SK-N-SH treated with all-trans-retinoic acid at 6 μM for 48 hours (cell line): ENCODE measurements around the gene RBM18.

Source experiments
- CREB5 ChIP-seq: fragments of 250-450 bp; sonication (Bioruptor Pico); IDR thresholded peaks from 2 replicates; pipeline ENCODE4 v1.5.1; 2020; ENCODE audit warnings: low read depth, mild to moderate bottlenecking, moderate library complexity
- CSDC2 ChIP-seq: fragments of 250-450 bp; sonication (Bioruptor Pico); IDR thresholded peaks from 2 replicates; pipeline ENCODE4 v1.5.0; 2020; ENCODE audit warnings: mild to moderate bottlenecking, moderate library complexity
- CSRNP3 ChIP-seq: fragments of 250-450 bp; sonication (Bioruptor Pico); IDR thresholded peaks from 2 replicates; pipeline ENCODE4 v1.5.1; 2021; ENCODE audit warnings: mild to moderate bottlenecking, moderate library complexity
- ESRRG ChIP-seq: fragments of 250-450 bp; sonication (Bioruptor Pico); IDR thresholded peaks from 2 replicates; pipeline ENCODE4 v1.6.1; 2021; ENCODE audit warnings: mild to moderate bottlenecking
- GLIS3 ChIP-seq: fragments of 250-450 bp; sonication (Bioruptor Pico); IDR thresholded peaks from 2 replicates; pipeline ENCODE4 v1.5.0; 2020; ENCODE audit warnings: mild to moderate bottlenecking, moderate library complexity
- PATZ1 ChIP-seq: fragments of 250-450 bp; sonication (Bioruptor Pico); IDR thresholded peaks from 2 replicates; pipeline ENCODE4 v1.8.0; 2020; ENCODE audit warnings: mild to moderate bottlenecking, moderate library complexity, borderline replicate concordance
- PPARA ChIP-seq: fragments of 250-450 bp; sonication (Bioruptor Pico); IDR thresholded peaks from 2 replicates; pipeline ENCODE4 v1.5.0; 2020; ENCODE audit warnings: mild to moderate bottlenecking, borderline replicate concordance
- RARB ChIP-seq: fragments of 250-450 bp; sonication (Bioruptor Pico); IDR thresholded peaks from 2 replicates; pipeline ENCODE4 v1.8.0; 2021; ENCODE audit warnings: mild to moderate bottlenecking, moderate library complexity
- TCF4 ChIP-seq: fragments of 250-450 bp; sonication (Bioruptor Pico); IDR thresholded peaks from 2 replicates; pipeline ENCODE4 v1.8.0; 2021; ENCODE audit warnings: mild to moderate bottlenecking, moderate library complexity, borderline replicate concordance
- TOX ChIP-seq: fragments of 250-450 bp; sonication (Bioruptor Pico); IDR thresholded peaks from 2 replicates; pipeline ENCODE4 v1.8.0; 2021; ENCODE audit warnings: mild to moderate bottlenecking, moderate library complexity, borderline replicate concordance
- TSHZ2 ChIP-seq: fragments of 250-450 bp; sonication (Bioruptor Pico); IDR thresholded peaks from 2 replicates; pipeline ENCODE4 v1.5.0; 2020; ENCODE audit warnings: mild to moderate bottlenecking, moderate library complexity
- ZFP3 ChIP-seq: fragments of 250-450 bp; sonication (Bioruptor Pico); IDR thresholded peaks from 2 replicates; pipeline ENCODE4 v1.5.0; 2020; ENCODE audit warnings: mild to moderate bottlenecking, moderate library complexity
- ZFP30 ChIP-seq: fragments of 450-650 bp; formaldehyde crosslinking; IDR thresholded peaks from 2 replicates; pipeline ENCODE4 v1.5.0; 2022; ENCODE audit warnings: mild to moderate bottlenecking, moderate library complexity
- ZNF8 ChIP-seq: fragments of 450-650 bp; formaldehyde crosslinking; IDR thresholded peaks from 2 replicates; pipeline ENCODE4 v1.5.0; 2020; ENCODE audit warnings: mild to moderate bottlenecking, moderate library complexity

GRCh38 chr9:122217640-122218039 lies 47.0 kb downstream of the RBM18 start:
- TF ChIP-seq PATZ1 (CRISPR knock-in tag) (no peak), CREB5 (no peak), CSRNP3 (no peak), ZNF8 (no peak), TSHZ2 (CRISPR knock-in tag) (no peak), RARB (no peak), CSDC2 (CRISPR knock-in tag) (no peak), ESRRG (no peak), ZFP3 (CRISPR knock-in tag) (no peak), PPARA (CRISPR knock-in tag) (no peak), GLIS3 (CRISPR knock-in tag) (no peak), TCF4 (CRISPR knock-in tag) (no peak), TOX (CRISPR knock-in tag) (no peak), ZFP30 (CRISPR knock-in tag) (no peak)
